Activated CD8-positive, alpha-beta memory T cell treated with anti-CD3 and anti-CD28 coated beads, Interleukin-2, amount 10 ng/mL, durations not matched to agents 7 days and 5 days (primary cell): ENCODE results near the gene AKR1D1. TPM values are rescaled to one million over a fixed set of nuclear protein-coding genes. Genes with fewer than 3 reads are reported as not detected.

Experiments used
- ATAC-seq: fragments of 150-1000 bp; cut with Tn5 transposase; one replicate; pipeline ENCODE4 v1.10.0; 2021; ENCODE audit warnings: moderate library complexity
- CTCF ChIA-PET: fragments of 350-600 bp; sonication (Branson Sonifier 250); formaldehyde crosslinking; loops from one replicate; lab custom pipeline; 2021; ENCODE audit warnings: antibody characterized with exemption; lab: Charles Lee
- DNase-seq: peaks from one replicate; pipeline ENCODE4 v3.0.0-alpha.2; 2020
- H3K27ac Mint-ChIP-seq: one replicate; pipeline ENCODE4 v1.8.0; 2021; ENCODE audit warnings: mild to moderate bottlenecking, mixed read lengths
- H3K27me3 Mint-ChIP-seq: one replicate; pipeline ENCODE4 v1.8.0; 2021; ENCODE audit warnings: mixed read lengths
- H3K36me3 Mint-ChIP-seq: one replicate; pipeline ENCODE4 v1.8.0; 2021; ENCODE audit warnings: mild to moderate bottlenecking, mixed read lengths
- H3K4me1 Mint-ChIP-seq: one replicate; pipeline ENCODE4 v1.8.0; 2021; ENCODE audit warnings: mixed read lengths
- H3K4me3 Mint-ChIP-seq: one replicate; pipeline ENCODE4 v1.8.0; 2021; ENCODE audit warnings: mild to moderate bottlenecking, moderate library complexity, mixed read lengths
- H3K9me3 Mint-ChIP-seq: one replicate; pipeline ENCODE4 v1.8.0; 2022; ENCODE audit warnings: low read depth, mixed read lengths
- total RNA-seq, 2 experiments: library from RNA; stranded (reverse); gene quantifications; one replicate each; pipeline ENCODE4 v1.2.3, GENCODE V29; 2021

AKR1D1 gene
- total RNA-seq, 2 experiments from 2014 or later: not detected

DNA sequence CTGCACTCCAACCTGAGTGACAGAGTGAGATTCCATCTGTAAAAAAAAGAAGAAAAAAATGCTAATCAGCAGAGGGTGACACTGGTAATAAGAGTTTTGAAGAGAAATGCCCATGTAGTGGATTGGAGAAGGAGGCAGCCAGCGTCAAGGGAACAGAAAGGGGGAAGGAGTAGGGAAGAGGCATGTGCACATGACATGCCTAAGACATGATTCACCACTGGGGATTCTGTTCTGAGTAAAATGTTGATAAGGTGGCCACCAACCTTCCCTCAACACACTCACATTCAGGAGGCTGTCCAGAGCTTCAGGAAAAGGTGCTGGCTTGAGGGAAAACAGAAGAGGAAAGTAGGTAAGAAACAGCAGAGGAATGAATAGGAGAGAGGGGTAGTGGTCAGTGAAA, 39.9 kb downstream of the AKR1D1 start:
- Mint-ChIP-seq H3K4me3 (no peak overlapping the region), H3K9me3 (no peaks in the 10 kb centered on the region), H3K36me3 (no peaks in the 10 kb centered on the region), H3K4me1 (no peaks in the 10 kb centered on the region), H3K27ac (no peak overlapping the region), H3K27me3 (peaks cover 3% of the 10 kb centered on the region)
- no peak for DNase-seq
- no peak for ATAC-seq
- CTCF ChIA-PET: no interaction called here

DNA sequence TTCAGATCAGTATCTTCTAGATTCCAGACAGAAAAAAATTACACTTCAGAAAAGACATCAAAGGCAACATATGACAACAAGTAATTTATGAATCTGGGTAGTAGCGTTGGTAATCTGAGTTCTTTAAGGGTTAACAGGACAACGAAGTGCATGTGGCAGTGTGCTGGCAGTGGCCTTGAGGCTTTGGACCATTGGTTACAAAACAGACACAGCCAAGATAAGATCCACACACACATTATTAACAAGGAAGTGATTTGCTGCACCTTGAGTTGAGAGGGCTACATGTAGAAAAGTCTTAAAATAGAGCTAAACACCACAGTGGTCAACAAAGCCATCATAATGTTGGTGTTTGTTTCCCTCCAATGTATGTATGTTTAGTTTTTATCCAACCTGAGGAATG, 40.6 kb downstream of the AKR1D1 start:
- Mint-ChIP-seq H3K27ac (no peak overlapping the region), H3K4me3 (no peak overlapping the region), H3K27me3 (no peaks in the 10 kb centered on the region), H3K36me3 (no peaks in the 10 kb centered on the region), H3K4me1 (no peaks in the 10 kb centered on the region), H3K9me3 (no peaks in the 10 kb centered on the region)
- DNase-seq (no peak), ATAC-seq (no peak)
- CTCF ChIA-PET: no interaction called here

DNA sequence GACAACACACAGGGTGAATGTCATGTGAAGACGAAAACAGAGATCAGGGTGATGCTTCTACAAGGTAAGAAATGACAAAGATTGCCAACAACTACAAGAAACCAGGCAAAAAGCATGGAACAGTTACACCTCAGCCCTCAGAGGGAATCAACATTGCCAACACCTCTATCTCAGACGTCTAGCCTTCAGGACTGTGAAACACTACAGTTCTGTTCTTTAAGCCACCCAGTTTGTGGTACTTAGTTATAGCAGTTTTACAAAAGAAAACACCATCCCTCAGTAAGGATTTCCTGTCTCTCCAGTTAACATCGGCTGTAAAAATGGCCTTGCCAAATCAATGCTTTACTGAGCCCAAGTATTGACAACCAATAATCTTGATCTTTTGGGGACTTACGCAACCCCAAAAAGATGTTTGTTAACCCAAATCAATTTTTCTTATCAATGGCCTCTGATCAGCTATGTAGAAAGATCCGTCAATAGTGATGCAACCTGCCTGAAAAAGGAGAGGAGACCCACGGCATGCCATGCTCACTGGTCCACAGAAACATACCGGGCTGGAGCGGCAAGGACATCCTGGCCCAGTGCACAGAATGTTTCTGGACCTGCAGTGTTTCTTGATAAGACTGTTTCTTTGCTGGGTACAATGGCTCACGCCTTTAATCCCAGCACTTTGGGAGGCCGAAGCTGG, 44.0 kb downstream of the AKR1D1 start:
- ATAC-seq: no peak
- DNase-seq: no peak
- Mint-ChIP-seq H3K9me3 (no peaks in the 10 kb centered on the region), H3K27ac (no peak overlapping the region), H3K4me1 (no peaks in the 10 kb centered on the region), H3K4me3 (no peak overlapping the region), H3K27me3 (no peaks in the 10 kb centered on the region), H3K36me3 (no peaks in the 10 kb centered on the region)
- CTCF ChIA-PET: no interaction called here

DNA sequence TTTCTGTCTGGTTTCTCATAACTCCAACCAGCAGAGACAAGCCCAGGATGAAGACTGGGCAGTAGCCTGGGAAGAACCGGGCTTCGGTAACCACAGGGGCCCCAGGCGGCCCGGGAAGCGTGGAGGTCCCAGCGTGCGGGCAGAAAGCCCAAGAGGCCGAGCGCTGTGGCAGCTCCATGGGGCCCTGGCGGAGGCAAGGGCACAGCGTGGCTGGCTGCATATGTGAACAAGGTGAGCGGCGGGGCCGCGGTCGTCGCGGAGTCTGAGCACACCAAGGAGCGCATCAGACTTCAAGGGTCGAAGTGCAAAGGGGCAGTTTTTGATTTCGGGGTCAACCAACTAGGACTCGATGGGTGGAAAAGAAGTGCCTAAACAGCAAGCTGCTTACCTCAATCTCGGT, 45.9 kb downstream of the AKR1D1 start:
- ATAC-seq: no peak
- no peaks in the 10 kb centered on the region for H3K36me3 Mint-ChIP-seq
- H3K9me3 Mint-ChIP-seq: no peaks in the 10 kb centered on the region
- H3K4me3 Mint-ChIP-seq: no peak overlapping the region
- no peaks in the 10 kb centered on the region for H3K4me1 Mint-ChIP-seq
- no peaks in the 10 kb centered on the region for H3K27me3 Mint-ChIP-seq
- no peak overlapping the region for H3K27ac Mint-ChIP-seq
- no peak for DNase-seq
- CTCF ChIA-PET: interaction anchor here (0.6 kb wide), 1 partner anchor 575 kb away, joined by 4 read pairs; no protein-coding TSS in a partner anchor

DNA sequence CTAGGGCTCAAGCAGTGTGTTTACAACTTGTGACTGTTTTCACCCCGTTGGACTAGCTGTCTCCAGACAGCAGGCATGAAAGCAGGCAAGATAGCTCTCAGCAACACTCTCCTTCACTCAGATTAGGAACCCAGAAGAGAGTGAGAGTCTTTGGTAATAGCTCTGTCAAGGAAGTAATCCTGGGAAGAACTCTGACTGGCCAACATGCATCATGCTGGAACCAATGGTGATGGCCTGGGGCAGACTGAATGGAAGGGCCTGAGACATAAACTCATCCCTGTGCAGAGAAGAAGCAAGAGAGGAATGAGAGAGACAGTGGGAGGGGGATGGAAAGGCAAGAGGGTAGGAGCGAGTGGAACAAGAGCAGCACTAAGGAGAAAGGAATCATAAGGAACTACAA, 48.9 kb downstream of the AKR1D1 start:
- no peaks in the 10 kb centered on the region for H3K9me3 Mint-ChIP-seq
- H3K4me3 Mint-ChIP-seq: no peak overlapping the region
- no peak overlapping the region for H3K27ac Mint-ChIP-seq
- DNase-seq (no peak), ATAC-seq (no peak)
- no peaks in the 10 kb centered on the region for H3K36me3 Mint-ChIP-seq
- no peaks in the 10 kb centered on the region for H3K27me3 Mint-ChIP-seq
- H3K4me1 Mint-ChIP-seq: no peaks in the 10 kb centered on the region
- CTCF ChIA-PET: no interaction called here

DNA sequence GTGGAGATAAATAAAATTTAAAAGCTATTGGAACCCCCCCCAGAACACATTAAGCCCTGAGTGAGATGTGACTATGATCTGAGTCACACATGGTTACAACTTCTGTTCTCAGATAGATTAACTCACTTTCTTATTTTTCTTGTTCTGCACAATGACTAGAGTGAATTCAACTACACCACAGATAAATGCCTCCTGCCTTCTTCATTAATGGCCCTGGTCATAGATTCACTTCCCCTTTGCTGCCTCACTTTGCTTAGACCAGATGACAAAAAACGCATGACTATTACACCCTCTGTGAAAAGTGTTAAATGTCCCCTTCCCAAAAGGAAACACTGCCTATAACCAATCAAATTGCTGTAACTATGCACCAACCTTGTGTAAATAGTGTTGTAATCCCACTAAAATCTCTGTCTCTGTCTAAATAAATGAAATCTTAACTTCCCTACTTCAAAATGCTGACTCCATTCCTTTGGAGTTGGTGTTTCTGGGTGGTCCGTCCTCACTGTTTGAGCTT, 49.4 kb downstream of the AKR1D1 start:
- CTCF ChIA-PET: no interaction called here
- Mint-ChIP-seq H3K27ac (no peak overlapping the region), H3K27me3 (no peaks in the 10 kb centered on the region), H3K4me1 (no peaks in the 10 kb centered on the region), H3K4me3 (no peak overlapping the region), H3K36me3 (no peaks in the 10 kb centered on the region), H3K9me3 (no peaks in the 10 kb centered on the region)
- DNase-seq (no peak), ATAC-seq (no peak)

DNA sequence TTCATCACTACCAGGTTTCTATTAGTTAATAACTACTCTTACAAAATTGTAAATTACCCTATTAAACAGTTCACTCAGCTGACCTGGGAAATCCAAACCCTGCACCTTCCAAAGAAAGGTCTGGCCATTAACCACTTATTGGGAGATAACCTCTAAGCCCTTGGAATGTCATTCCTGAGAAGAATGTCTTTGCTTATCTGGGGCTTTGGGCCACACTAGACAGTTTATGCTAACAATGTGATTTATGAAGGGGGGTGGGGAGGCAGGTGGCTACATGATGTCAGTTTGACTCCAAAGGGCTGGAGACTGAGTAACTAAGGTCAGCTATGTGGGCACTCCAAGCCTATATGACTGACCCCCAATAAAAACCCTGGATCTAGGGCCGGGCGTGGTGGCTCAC, 50.7 kb downstream of the AKR1D1 start:
- Mint-ChIP-seq H3K27ac (no peak overlapping the region), H3K4me3 (no peak overlapping the region), H3K4me1 (no peaks in the 10 kb centered on the region), H3K9me3 (no peaks in the 10 kb centered on the region), H3K36me3 (no peaks in the 10 kb centered on the region), H3K27me3 (peaks cover 2% of the 10 kb centered on the region)
- no peak for ATAC-seq
- DNase-seq: no peak
- CTCF ChIA-PET: no interaction called here

DNA sequence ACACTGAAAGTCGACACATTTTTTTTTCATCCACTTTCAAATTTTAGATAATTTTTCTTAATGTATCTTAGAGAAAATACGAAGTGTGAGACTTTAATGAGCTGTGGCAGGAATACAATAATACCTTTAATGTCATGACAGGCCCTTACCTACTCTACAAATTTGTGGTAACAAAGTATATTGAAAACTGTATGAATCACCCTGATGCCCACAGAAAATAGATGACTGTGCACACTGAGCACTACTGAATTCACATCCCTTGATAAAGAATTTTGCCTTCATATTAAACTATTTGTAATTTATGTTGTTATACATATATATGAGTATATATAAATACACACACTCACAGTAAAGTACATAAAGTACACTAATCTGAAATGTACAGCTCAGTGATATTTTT, 51.7 kb downstream of the AKR1D1 start:
- Mint-ChIP-seq H3K4me1 (no peaks in the 10 kb centered on the region), H3K9me3 (no peaks in the 10 kb centered on the region), H3K27me3 (peaks cover 8% of the 10 kb centered on the region), H3K27ac (no peak overlapping the region), H3K4me3 (no peak overlapping the region), H3K36me3 (no peaks in the 10 kb centered on the region)
- CTCF ChIA-PET: no interaction called here
- ATAC-seq (no peak), DNase-seq (no peak)

DNA sequence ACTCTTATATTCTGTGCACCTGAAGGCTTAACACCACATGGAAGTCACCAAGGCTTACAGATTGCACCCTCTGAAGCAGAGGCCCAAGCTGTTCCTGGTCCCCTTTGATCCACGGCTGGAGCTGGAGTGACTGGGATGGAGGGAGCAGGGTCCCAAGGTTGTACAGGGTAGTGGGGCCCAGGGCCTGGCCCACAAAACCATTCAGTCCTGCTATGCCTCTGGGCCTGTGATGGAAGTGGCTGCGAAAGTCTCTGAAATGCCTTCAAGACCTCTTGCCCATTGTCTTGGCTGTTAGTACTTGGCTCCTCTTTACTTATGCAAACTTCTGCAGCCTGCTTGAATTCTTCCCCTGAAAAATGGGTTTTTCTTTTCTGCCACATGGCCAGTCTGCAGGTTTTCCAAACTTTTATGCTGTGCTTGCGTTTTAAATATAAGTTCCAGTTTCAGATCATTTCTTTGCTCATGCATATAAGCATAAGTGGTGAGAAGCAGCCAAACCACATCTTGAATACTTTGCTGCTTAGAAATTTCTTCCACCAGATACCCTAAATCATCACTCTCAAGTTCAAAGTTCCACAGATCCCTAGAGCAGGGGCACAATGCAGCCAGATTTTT, 53.4 kb downstream of the AKR1D1 start:
- DNase-seq (no peak), ATAC-seq (no peak)
- H3K9me3 Mint-ChIP-seq: no peaks in the 10 kb centered on the region
- no peak overlapping the region for H3K27ac Mint-ChIP-seq
- H3K4me3 Mint-ChIP-seq: no peak overlapping the region
- H3K4me1 Mint-ChIP-seq: no peaks in the 10 kb centered on the region
- no peaks in the 10 kb centered on the region for H3K36me3 Mint-ChIP-seq
- CTCF ChIA-PET: no interaction called here
- H3K27me3 Mint-ChIP-seq: peaks cover 12% of the 10 kb centered on the region

DNA sequence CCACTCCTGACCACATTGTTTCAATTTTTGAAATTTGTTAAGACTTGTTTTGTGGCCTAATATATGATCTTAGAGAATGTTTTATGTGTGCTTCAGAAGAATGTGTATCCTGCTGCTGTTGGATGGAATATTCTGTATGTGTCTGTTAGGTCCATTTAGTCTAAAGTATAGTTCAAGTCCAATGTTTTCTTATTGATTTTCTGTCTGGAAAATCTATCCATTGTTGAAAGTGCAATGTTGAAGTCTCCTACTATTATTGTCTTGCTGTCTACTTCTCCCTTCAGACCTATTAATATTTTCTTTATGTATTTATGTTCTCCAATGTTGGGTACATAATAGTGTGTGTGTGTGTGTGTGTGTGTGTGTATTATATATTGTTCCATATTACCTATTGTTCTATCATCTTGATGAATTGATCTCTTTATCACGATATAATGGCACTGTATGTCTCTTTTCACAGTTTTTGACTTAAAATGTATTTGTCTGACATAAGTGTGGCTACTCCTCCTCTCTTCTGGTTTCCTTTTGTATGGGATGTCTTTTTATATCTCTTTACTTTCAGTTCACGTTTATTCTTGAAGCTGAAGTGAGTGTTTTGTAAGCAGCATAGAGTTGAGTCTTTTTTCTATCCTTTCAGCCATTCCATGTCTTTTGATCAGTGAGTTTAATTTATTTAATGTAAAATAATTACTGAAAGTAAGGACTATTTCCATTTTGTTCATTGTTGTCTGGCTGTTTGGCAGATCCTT, 61.3 kb downstream of the AKR1D1 start:
- no peak overlapping the region for H3K27ac Mint-ChIP-seq
- no peaks in the 10 kb centered on the region for H3K4me1 Mint-ChIP-seq
- ATAC-seq: no peak
- no peaks in the 10 kb centered on the region for H3K9me3 Mint-ChIP-seq
- CTCF ChIA-PET: no interaction called here
- no peaks in the 10 kb centered on the region for H3K36me3 Mint-ChIP-seq
- peaks cover 22% of the 10 kb centered on the region for H3K27me3 Mint-ChIP-seq
- no peak overlapping the region for H3K4me3 Mint-ChIP-seq
- DNase-seq: no peak

DNA sequence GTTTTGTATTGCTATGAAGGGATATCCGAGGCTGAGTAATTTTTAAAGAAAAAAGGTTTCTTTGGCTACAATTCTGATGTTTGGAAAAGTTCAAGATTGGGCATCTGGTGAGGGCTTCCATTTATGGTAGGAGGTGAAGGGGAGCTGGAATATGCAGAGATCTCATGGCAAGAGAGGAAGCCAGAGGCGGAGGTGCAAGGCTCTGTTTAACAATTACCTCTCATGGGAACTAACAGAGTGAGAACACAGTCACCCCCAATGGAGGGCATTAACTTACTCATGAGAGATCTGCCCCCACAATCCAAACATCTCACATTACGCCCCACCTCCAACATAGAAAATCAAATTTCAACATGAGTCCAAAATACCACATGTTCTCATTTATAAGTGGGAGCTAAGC, 62.0 kb downstream of the AKR1D1 start:
- Mint-ChIP-seq H3K27ac (no peak overlapping the region), H3K27me3 (peaks cover 15% of the 10 kb centered on the region), H3K4me3 (no peak overlapping the region), H3K4me1 (no peaks in the 10 kb centered on the region), H3K9me3 (no peaks in the 10 kb centered on the region), H3K36me3 (no peaks in the 10 kb centered on the region)
- CTCF ChIA-PET: no interaction called here
- DNase-seq (no peak), ATAC-seq (no peak)

DNA sequence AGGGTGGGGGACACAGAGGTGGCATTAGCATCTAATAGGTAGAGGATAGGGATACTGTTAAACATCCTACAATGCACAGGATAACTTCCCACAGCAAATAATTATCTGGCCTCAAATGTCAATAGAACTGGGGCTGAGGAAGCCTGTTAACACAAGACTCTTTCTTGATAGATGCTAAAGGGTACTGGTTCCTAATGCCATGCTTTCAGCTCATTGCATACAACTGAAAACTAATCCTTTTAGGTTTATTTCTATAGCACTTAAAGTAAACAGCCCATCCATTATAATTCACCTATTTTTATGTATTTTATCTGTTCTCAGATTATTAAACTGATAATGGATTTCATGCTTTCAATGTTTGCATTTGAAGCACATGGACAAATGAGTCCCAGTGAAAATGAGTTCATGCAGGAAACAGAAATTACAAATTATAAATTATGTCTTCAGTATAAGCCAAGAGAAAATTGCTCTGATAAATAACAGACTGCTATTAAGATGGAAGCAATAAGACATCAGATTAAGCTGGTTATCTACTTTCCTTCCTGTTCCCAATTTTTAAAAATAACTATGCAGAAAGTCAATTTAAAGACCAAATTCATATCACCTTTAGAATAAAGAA, 66.4 kb downstream of the AKR1D1 start:
- peaks cover 3% of the 10 kb centered on the region for H3K4me1 Mint-ChIP-seq
- H3K9me3 Mint-ChIP-seq: no peaks in the 10 kb centered on the region
- no peak for ATAC-seq
- no peak overlapping the region for H3K4me3 Mint-ChIP-seq
- H3K27ac Mint-ChIP-seq: no peak overlapping the region
- H3K36me3 Mint-ChIP-seq: no peaks in the 10 kb centered on the region
- CTCF ChIA-PET: no interaction called here
- peaks cover 17% of the 10 kb centered on the region for H3K27me3 Mint-ChIP-seq
- DNase-seq: no peak

DNA sequence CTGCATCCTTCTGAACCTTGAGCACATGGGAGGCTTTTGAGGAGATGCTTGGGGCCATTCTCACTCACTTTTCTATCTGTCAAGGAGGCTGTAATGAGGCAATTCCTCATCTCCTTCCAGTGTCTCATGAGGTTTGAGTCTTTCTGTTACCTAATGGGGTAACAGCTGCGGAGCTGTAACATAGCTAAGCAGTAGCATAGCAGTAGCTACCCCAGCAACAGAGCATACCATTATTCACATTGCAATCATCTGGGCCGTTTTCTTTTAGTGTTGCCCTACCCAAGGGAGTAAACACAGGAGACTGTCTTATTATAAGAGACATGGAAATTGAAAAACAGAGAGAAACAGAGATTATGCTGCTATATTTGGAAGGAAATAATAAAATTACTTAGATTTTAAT, 68.7 kb downstream of the AKR1D1 start:
- Mint-ChIP-seq H3K4me1 (peaks cover 3% of the 10 kb centered on the region), H3K4me3 (no peak overlapping the region), H3K27me3 (peaks cover 12% of the 10 kb centered on the region), H3K9me3 (no peaks in the 10 kb centered on the region), H3K27ac (no peak overlapping the region), H3K36me3 (no peaks in the 10 kb centered on the region)
- ATAC-seq: no peak
- no peak for DNase-seq
- CTCF ChIA-PET: no interaction called here
